Dermis blood vessel endothelial cell (primary cell): ENCODE results near the gene LGALS12. TPM values are rescaled to one million over a fixed set of nuclear protein-coding genes. Genes with fewer than 3 reads are reported as not detected.
"Not testable (repeated sequence)": the region's sequence is repeated elsewhere in the genome, so short reads cannot be mapped to it uniquely, and the experiment has no call there.

Experiments used
- DNase-seq: peaks from one replicate; pipeline ENCODE4 v3.0.0; 2010
- total RNA-seq: library from RNA; depleted of rRNA; stranded (reverse); fragments of >200 nt; gene quantifications from 2 replicates; pipeline ENCODE4 v1.2.3, GENCODE V29; 2014

Gene LGALS12
- total RNA-seq, 1 donor from 2014 or later, result not detected

DNA sequence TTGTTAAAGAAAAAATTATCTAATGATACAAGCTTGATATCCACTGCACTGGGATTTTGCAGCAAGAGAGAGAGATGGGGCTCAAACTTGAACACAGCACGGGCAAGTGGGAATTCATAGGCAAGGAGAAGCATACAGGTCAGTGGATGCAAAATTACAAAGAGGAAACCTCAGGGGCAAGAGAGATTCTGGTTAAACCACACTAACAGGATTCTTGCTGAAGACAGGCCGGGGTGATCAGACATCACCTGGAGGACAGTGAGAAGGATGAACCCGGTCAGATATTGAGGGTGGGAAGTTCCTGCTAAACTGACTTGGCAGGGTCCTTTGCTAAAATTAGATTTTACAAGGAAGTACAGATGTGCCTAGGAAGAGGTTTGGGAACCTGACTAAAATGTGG, 28.2 kb downstream of the LGALS12 start:
- no peak for DNase-seq

DNA sequence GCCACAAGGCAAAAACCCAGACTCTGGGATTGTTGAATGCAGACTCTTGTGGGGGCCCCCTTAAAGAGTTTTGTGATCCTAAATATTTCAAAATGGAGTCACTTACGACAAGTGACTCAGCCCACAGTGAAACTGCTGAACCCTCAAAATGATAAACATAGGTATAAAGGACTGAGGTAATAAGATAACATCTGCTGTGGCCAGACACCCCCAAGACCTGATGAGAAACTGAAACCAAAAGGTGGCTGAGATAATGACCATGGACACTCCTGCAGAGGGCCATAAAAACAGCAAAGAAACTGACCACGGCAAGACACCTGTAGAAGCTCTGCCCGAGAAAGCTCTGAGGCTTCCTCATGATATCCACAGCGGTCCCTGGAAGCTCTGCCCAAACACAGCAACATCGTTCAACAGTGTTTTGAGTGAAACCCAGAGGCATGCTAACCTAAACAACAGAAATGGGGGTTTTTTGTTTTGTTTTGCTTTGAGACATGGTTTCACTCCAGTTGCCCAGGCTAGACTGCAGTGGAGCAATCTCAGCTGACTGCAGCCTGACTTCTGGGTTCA, 29.1 kb downstream of the LGALS12 start:
- DNase-seq, result no peak

DNA sequence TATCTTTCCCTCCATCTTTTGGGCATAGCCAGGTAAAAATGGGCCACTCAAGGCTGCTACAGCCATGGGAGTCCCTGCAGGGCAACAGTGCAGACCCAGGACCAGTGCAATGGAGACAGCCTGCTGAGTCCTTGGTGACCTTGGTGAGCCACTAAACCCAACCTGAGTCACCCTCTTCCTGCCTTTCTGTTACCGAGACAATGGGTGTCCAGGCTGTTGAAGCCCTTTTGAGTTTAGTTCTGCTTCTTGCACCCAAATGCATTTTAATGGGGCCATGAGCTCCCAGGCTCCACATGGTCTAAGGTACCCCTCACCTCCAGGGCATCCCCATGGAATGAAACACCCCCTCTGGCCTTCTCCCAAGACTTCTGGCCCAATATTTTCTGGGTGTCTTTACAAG, 29.9 kb downstream of the LGALS12 start:
- DNase-seq, result peak; percentile 40

DNA sequence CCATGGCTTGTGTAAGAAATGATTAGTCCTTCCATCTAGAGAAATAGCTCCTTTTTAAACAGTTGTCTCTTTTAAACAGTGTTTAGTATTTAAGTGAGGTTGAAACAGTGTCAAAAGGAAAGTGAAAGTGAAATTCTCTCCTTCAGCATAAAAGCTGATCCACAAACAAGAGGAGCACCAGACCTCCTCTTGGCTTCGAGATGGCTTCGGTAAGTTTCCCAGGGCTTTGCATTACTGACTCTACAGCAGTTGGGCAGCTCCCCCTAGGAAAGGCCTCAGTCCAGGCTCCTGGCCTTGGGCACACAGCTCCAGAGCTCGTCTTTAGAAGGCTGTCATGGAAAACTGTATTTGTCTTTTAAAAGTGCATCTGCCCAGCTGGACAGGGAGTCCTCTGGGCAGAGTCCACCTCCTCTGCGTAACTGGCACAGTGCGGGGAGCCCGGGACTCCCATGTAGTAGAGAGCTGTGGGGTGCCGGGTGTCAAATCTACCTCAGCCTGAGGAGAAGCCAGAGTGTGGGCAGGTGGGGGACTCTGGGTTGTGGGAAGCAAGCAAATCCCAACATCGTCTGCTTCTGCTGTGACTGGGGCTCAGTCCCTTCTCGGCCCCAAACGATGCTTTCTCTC, 30.9 kb downstream of the LGALS12 start, which contains the start of gene PLAAT4:
TSS of gene PLAAT4 (plus strand) at position 140 of the 624 bp plus-strand sequence. CDS start at position 201, 61 bp downstream.
- peak; percentile 49 for DNase-seq

DNA sequence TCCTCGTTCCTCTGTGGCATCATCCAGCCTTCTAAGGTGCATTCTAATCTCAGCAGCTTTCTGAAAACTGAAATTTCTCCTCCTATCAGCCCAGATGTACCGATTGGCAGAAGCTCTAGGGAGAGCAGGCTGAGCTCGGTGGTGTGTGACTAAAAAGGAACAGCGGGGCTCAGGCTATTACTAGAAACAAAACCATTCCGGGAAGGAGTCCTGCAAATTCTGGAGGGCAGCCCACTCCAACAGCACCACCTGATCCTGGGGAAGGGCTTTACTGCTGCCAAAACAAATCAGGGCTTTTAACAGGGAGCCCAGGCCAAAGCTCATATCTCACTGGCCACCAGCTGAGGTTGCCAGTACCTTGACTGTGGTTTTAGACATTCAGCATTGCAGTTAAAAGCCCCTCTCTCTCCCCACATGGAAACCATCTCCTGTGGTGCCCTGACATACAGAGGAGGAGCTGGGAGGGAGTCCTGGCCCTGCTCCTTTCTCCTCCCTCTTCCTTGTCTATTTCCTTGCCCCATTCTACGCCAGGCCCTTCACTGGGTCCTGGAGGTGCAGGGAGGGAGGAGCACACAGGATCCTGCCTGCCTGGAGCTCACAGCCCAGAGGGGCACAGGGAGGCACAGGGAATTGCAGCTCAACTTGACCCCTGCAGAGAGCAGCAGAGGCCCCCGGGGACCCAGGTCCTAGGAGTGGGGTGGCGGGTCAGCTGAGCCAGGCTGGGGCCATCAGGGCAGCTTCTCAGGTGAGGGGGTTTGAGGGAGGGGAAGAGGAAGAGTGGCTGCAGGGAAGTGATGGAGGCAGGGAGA, 31.6 kb downstream of the LGALS12 start:
- DNase-seq, result peak; percentile 8

DNA sequence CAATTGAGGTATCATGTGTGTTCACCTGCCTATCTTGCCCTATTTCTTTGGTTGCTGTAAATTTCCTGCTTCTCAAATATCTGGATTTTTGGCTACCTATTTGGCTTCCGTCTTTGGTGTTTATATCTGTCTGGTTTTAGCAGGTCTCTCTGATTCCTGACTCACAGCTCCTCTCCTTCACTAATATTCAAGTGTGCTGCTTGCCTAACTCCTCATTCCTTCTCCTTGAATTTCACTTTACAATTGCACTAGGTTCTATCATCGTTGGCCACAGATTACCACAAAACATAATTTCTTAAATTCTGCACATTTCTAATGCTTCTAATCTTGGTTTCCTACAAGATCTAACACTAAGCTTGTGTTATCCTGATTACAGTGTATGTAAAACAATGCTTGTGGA, 36.6 kb downstream of the LGALS12 start:
- DNase-seq, result not testable (repeated sequence)

DNA sequence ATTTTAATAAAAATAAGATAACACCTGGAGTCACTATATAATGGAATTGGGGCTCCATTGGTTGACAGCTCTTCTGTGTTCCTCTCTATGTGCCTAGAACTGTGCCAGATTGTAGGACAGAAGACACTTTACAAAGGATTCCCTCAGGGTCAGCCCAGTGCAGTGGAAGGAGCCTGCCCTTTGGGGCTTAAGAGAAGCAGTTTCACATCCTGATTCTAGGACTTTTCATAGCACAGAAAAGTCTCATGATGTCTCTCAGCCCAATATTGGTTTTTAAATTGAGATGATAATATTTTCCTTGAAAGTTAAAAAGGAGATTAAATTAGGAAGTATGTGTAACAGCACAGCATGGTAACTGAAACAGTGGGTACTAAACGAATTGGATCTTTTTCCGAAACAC, 37.8 kb downstream of the LGALS12 start:
- DNase-seq, result no peak

DNA sequence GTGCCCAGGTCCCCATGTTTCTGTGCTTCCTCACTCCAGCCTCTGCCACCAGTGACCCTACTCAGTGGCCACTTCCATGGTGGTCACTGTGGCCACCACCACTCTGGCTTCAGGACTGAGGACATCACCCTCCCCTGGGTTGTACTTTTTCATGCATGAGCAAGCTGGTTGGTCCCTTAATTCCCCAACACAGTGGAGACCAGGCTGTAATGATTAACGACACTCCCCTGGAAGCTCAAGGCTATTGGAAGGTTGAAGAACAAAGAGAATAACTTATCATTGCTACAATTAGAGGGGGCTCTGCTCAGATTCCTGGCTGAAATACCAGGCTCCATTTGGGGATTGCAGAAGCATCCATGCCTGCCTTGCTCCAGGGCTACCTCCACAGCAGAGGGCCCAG, 41.2 kb downstream of the LGALS12 start:
- DNase-seq, result no peak

DNA sequence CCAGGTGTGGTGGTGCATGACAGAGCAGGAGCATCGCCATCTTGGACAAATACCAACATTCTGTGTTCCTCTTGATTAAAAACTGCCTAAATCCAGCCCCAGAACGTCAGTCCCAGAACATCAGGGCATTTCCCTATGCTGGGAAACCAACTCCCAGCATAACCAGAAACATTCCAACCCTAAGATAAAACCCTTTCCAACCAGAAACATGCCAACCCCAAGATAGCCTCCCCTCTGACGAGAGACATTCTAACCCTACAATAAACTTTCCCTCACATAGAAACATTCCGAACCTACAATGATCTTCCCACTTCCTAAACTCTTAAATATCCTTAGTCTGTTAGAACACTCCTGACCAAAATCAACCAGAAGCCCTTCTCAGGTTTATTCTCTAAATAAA, 42.3 kb downstream of the LGALS12 start:
- DNase-seq, result no peak

DNA sequence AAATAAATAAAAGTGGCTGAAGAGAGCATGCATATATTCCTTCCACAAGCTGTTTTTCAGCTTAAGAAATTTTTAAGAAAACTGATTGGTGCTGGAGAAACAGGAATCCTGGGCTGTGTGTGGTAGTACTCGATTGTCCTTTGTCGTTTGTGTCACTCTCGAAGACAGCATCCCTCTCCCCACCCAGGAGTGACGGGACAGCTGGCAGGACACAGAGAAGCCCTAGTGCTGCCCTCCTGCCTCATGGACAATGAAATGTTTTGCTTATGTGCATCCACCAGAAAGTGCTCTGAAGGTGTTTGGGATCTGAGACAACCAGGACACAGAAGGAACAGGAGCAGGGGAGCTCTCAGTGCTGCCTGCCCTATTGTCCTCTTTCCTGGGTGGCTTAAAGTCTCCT, 43.5 kb downstream of the LGALS12 start:
- DNase-seq, result no peak

DNA sequence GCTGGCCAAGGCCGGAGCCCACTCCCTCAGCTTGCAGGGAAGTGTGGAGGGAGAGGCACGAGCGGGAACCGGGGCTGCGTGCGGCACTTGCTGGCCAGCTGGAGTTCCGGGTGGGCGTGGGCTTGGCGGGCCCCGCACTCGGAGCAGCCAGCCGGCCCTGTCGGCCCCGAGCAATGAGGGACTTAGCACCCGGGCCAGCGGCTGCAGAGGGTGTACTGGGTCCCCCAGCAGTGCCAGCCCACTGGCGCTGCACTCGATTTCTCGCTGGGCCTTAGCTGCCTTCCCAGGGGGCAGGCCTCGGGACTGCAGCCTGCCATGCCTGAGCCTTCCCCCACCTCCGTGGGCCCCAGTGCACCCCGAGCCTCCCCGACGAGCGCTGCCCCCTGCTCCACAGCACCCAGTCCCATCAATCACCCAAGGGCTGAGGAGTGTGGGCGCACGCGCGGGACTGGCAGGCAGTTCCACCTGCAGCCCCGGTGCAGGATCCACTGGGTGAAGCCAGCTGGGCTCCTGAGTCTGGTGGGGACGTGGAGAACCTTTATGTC, 44.3 kb downstream of the LGALS12 start:
- not testable (repeated sequence) for DNase-seq

DNA sequence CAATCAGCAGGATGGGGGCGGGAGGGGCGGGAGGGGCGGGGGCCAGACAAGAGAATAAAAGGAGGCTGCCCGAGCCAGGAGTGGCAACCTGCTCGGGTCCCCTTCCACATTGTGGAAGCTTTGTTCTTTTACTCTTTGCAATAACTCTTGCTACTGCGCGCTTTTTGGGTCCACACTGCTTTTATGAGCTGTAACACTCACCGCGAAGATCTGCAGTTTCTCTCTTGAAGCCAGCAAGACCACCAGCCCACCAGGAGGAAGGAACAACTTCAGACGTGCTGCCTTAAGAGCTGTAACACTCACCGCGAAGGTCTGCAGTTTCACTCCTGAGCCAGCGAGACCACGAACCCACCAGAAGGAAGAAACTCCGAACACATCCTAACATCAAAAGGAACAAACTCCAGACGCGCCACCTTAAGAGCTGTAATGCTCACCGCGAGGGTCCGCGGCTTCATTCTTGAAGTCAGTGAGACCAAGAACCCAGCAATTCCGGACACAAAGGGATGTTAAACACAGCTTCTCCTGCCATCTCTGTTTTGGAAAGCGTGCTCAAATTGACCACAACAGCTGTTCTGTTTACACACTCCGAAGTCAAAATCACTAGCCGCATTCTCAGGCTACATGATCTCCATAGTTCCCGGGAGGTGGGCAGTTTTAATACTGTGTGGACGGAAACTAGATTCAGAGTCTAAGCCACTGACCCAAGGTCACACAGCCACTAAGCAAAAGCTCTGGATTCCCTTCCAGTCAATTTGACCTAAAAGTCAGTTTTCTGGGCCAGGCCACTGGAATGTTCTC, 45.4 kb downstream of the LGALS12 start:
- no peak for DNase-seq

DNA sequence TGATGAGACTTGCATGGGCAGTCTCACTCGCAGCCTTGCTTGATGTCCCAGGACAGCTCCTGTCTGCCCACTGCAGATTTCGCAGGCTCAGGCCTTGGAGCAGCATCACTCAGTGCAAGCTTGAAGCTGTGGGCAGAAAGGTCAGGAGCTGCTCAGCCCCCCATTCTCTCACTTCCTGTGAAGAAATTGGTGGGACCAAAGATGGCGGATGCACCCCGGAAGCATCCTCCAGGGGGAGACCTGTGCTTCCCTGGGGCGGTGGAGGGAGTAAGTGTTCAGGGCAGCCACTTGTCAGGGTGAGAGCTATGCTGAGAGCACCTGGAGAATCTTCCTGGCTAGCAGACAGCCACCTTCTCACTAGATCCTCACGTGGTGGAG, 46.0 kb downstream of the LGALS12 start:
- DNase-seq, result no peak

DNA sequence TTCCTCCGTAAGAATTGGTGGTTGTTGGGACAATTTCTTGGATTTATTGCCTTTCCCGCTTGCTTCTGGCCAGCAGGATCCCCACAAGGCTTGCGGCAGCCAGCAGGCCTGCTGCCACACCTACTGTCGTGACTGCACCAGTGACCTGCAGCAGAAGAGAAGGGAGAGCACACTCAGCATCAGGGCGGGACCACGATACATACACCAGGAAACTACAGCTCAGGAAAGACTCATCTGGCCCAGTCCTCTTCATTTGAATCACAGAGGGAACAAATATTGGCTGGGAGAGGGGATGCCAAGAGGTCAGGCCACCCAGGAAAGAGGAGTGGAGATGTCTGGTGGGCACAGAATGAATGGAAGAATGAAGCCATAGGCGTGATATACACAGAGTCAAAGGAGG, 47.0 kb downstream of the LGALS12 start:
- no peak for DNase-seq

DNA sequence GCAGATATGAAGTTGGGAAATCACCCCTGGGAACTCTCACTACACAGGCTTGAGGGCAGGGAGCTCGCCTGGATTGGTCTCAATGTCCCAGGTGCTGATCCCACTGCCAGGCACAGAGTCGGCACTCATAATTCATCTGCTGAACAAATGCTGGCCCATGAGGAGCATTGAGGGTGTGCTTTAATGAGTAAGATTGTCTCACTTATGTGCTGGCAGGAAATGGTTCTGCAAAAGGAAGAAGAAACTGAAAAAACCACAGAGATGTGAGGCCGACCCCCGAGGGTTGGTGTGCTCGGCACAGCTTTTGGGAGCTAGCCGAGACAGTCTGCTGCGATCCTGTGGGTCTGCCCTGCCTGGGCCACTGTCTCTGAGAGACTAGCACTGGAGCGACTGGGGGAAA, 47.9 kb downstream of the LGALS12 start:
- DNase-seq, result no peak

DNA sequence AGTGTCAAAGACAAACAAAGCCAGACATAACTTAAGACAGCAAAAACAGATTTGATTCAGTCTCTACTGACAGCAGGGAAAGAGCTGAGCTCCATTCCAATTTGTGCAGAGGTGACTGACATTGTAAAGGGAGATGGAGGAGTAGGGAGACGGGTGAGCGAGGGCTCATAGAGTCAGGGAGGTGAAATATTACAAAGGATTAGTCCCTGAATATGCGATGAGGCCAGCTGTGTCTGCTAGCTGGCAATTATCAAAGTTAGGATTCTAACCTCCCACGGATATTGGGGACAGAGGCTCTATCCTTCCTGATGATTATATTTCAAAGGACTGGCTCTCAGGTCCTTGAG, 49.0 kb downstream of the LGALS12 start:
- no peak for DNase-seq

DNA sequence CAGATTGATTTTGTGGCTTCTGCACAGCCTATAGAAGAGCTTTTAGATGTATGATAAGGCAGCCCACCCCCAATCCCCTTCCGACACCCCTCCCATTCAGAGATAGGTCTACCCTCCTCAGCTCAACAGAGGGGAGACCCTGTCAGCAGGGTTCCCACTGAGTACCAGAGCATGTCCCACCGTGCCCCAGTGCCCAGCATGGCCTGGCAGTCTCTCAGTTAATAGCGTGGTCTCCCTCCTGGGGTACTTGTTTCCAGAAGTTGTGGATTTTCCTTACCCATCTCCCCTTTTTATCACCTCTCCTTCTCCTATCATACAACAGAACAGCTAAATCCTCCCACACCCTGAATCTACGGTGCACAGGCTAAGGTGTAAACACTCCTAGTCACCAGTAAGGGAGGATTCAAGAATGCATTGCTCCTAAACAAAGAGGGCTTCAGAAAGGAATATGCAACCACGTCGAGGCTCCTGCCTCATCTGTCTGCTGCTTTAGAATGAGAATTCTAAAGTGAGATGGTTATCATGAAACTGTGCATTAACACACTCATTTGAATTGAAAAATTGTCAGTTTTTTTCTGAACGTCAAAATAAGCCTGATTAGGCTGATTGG, 50.6 kb downstream of the LGALS12 start:
- no peak for DNase-seq

DNA sequence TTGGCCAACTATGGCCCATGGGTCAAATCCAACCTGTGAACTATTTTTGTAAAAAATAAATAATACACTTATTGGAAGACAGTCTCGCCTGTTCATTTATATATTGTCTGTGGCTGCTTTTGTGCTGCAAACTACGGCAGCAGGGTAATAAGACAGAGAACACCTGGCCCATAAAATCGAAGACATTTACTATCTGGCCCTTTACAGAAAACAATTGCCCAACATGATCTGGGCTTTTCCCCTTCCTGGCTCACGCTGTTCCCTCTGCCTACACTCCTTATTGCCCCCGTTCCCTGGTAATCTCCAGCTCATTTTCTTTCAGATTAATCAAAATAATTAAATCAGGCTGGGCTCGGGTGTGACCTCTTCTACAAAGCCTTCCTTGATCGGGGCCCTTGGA, 51.7 kb downstream of the LGALS12 start:
- DNase-seq, result no peak

DNA sequence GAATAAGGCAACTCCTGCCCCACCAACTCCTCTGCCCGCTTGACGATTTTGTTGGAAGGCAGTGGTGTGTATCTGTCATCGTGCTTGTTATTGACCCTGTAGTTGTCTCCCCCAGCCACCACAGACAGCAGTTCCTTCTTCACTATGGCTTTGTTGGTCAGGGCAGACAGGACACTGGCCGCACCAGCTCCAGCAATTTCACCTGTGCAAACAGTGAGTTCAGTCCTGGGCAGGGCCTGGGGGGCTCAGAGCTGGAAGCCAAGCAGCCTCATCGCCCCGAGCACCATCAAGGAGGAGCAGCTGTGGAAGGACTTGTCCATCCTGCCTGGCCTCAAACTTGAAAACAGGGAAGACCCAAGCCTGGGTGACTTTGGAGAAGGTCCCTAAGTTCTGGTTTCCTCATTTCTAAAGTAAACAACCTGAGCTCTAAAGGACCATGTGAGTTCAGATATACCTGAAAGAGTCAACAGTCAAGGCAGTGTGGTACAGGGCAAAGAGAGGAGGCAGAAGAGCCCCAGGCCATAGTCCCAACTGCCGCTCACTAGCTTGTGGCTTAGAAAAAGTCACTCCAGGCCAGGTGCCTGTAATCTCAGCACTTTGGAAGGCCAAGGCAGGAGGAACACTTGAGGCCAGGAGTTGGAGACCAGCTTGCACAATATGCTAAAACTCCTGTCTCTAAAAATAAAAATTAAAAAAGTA, 52.7 kb downstream of the LGALS12 start:
- no peak for DNase-seq

DNA sequence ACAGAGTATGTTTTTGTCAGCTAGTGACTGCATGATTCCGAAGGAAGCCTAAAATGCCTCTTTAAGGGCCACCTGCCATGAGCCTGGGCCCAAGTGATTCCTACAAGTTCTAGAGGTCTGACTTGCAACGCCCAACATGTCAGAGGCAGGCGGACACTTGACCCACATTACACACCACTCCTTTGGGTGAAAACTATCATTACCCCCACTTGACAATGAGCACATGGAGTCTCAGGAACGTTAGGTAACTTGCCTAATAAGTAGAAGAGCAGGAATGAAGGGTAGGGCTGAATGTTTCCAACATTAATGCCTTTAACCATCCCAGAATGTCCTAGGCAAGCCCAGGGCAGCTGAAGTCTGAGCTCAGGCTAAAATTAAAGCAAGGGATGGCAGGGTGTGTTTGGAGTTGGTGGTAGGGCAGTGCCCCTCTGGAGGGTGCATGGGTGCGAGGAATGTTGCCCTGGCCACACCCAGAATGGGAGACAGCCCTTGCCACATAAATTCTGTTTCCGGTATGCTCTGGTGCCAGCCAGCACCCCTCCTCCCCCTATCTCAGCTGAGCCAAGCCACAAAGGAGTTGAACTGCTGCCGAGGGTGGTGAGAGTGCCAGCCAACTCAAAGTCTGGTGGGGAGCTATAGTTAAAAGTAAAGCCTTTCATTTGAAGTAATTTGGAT, 54.8 kb downstream of the LGALS12 start:
- no peak for DNase-seq
